Liver (tissue), 3 donors: ENCODE results near the gene ZNF836.

ENCODE experiments used
- ATF3 ChIP-seq: IDR thresholded peaks from 2 replicates; pipeline ENCODE4 v1.6.1; 2016; ENCODE audit warnings: antibody characterized with exemption
- CTCF ChIP-seq: fragments of 150-350 bp; IDR thresholded peaks from 2 replicates; pipeline ENCODE4 v1.5.1; 2017; ENCODE audit warnings: improper control_type of control experiment, low read depth, low read length; ENCODE audit not compliant: missing input control
- EGR1 ChIP-seq, 2 donors: IDR thresholded peaks; 2 replicates each; pipeline ENCODE4 v1.6.1; 2016 to 2018; ENCODE audit warnings: antibody characterized with exemption in 2 of 2, low read depth in 2 of 2
- GABPA ChIP-seq, 2 donors: IDR thresholded peaks in 1 of 2; conservative IDR thresholded peaks in 1 of 2; 2 replicates each; pipeline ENCODE4 v1.6.1; 2016; ENCODE audit warnings: antibody characterized with exemption in 2 of 2, mild to moderate bottlenecking in 1 of 2, moderate library complexity in 1 of 2
- JUND ChIP-seq, 2 donors: IDR thresholded peaks; 2 replicates each; pipeline ENCODE4 v1.6.1; 2016; ENCODE audit warnings: antibody characterized with exemption in 2 of 2
- MAX ChIP-seq: IDR thresholded peaks from 2 replicates; pipeline ENCODE4 v1.6.1; 2016; ENCODE audit warnings: antibody characterized with exemption
- RAD21 ChIP-seq, 2 donors: IDR thresholded peaks; 2 replicates each; pipeline ENCODE4 v1.6.1; 2016; ENCODE audit warnings: antibody characterized with exemption in 2 of 2, mild to moderate bottlenecking in 2 of 2
- REST ChIP-seq: IDR thresholded peaks from 2 replicates; pipeline ENCODE4 v1.6.1; 2016; ENCODE audit warnings: antibody characterized with exemption, mild to moderate bottlenecking
- TAF1 ChIP-seq: conservative IDR thresholded peaks from 2 replicates; pipeline ENCODE4 v1.6.1; 2016; ENCODE audit warnings: antibody characterized with exemption, mild to moderate bottlenecking
- YY1 ChIP-seq: IDR thresholded peaks from 2 replicates; pipeline ENCODE4 v1.6.1; 2016; ENCODE audit warnings: antibody characterized with exemption, mild to moderate bottlenecking
- ZBTB33 ChIP-seq: IDR thresholded peaks from 2 replicates; pipeline ENCODE4 v1.6.1; 2016; ENCODE audit warnings: antibody characterized with exemption
- donor health status: healthy.
- donor health status: healthy.

- TF ChIP-seq CTCF (no peak), YY1 (no peak), JUND (IDR thresholded peaks at IDR 0.05) (no peak), MAX (no peak), GABPA (IDR thresholded peaks at IDR 0.05 in 1 of 2, conservative IDR thresholded peaks at IDR 0.05 in 1 of 2) (no peak), REST (no peak), TAF1 (no peak), RAD21 (IDR thresholded peaks at IDR 0.05) (no peak), ATF3 (no peak), EGR1 (IDR thresholded peaks at IDR 0.05; ENCODE audit: low read depth in 2 of 2) (no peak), ZBTB33 (no peak)
Measured at GRCh38 chr19:52110780-52111179, 60.6 kb downstream of the ZNF836 start.
